ENCODE measurements around the gene ORMDL1.

DNA sequence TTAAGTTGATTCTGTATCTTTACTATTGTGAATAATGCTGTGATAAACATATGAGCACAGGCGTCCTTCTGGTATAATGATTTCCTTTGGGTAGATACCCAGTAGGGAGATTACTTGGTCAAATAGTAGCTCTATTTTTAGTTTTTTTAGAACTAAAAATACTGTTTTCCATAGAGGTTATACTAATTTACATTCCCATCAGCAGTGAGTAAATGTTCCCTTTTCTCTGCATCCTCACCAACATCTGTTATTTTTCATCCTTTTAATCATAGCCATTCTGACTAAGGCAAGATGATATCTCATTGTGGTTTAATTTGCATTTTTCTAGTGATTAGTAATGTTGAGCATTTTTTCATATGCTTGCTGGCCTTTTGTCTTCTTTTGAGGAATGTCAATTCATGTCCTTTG, 35.2 kb upstream of the ORMDL1 start:
- TF ChIP-seq, protein P1, sequence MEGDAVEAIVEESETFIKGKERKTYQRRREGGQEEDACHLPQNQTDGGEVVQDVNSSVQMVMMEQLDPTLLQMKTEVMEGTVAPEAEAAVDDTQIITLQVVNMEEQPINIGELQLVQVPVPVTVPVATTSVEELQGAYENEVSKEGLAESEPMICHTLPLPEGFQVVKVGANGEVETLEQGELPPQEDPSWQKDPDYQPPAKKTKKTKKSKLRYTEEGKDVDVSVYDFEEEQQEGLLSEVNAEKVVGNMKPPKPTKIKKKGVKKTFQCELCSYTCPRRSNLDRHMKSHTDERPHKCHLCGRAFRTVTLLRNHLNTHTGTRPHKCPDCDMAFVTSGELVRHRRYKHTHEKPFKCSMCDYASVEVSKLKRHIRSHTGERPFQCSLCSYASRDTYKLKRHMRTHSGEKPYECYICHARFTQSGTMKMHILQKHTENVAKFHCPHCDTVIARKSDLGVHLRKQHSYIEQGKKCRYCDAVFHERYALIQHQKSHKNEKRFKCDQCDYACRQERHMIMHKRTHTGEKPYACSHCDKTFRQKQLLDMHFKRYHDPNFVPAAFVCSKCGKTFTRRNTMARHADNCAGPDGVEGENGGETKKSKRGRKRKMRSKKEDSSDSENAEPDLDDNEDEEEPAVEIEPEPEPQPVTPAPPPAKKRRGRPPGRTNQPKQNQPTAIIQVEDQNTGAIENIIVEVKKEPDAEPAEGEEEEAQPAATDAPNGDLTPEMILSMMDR (IDR thresholded peaks at IDR 0.05; ENCODE audit: insufficient read depth, low read length, poor library complexity, severe bottlenecking) = no peak
- TF ChIP-seq EZH2phosphoT487 (conservative IDR thresholded peaks at IDR 0.05; ENCODE audit: low read length) = no peak

Measured in SU-DHL-6 (cell line).